ENCODE measurements around the gene CMTM2. TPM values are rescaled to one million over a fixed set of nuclear protein-coding genes. Genes with fewer than 3 reads are reported as not detected.

CMTM2 gene
- total and polyA plus RNA-seq, 9 of the 15 experiments (the other 6 are each of a cell fraction or from before 2014, with no cell fraction given) = not detected

DNA sequence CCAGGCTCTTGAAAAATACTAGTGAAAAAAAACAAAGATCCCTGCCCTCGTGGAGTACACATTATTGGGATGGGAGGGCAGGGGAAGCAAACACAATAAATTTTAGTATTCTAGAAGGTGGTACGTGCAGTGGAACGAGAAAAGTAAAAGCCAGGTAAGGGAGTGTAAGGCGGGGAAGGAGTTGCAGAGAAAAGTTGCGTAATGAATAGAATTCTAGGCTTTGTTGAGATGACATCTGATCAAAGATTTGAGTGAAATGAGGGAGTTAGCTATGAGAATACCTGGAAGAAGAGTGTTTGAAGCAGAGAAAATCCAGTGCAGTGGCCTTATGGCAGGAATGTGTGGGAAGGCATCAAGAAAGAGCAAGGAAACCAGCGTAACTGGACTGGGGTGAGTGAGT is 24.8 kb upstream of the CMTM2 start:
- in situ Hi-C loops (cut with MboI) (no loop called here), intact Hi-C loops (cut with micrococcal nuclease) (no loop called here)
- H3K9me3 ChIP-seq (replicated peaks; ENCODE audit: control insufficient read depth, insufficient read depth, low read depth, low read length) = no peaks in the 10 kb centered on the region
- H3K79me2 ChIP-seq (ENCODE audit: control insufficient read depth, insufficient read depth, low read length) = peaks cover 37% of the 10 kb centered on the region
- H3K9me1 ChIP-seq (ENCODE audit: control insufficient read depth, insufficient read depth, low read length) = no peaks in the 10 kb centered on the region
- H3K36me3 ChIP-seq (ENCODE audit: control insufficient read depth, insufficient read depth, low read length) = peaks cover 36% of the 10 kb centered on the region
- H2AFZ ChIP-seq (ENCODE audit: low read depth, low read length) = no peak overlapping the region
- H3K27ac ChIP-seq (ENCODE audit: extremely low read depth, low read depth, low read length) = no peak overlapping the region
- H3K4me2 ChIP-seq (ENCODE audit: insufficient read depth, low read length) = no peak overlapping the region
- POLR2A ChIA-PET = interaction anchor here (0.7 to 1.3 kb wide), 3 partner anchors 10 to 137 kb away, joined by 3 read pairs; no protein-coding TSS in a partner anchor
- no peak overlapping the region for H3K9ac ChIP-seq (ENCODE audit: insufficient read depth in 1 of 2, low read depth in 2 of 2, low read length in 2 of 2)
- no peaks in the 10 kb centered on the region for H3K27me3 ChIP-seq (ENCODE audit: control insufficient read depth in 2 of 2, insufficient read depth in 2 of 2, low read length in 2 of 2)
- H3K4me1 ChIP-seq (replicated peaks in 1 of 2; ENCODE audit: control insufficient read depth in 2 of 2, insufficient read depth in 2 of 2, low read length in 2 of 2) = peaks cover 27 to 33% of the 10 kb centered on the region in 2 experiments
- FAIRE-seq (no peak), ATAC-seq (no peak), DNase-seq (ENCODE audit: extremely low read depth in 1 of 4, low spot score in 3 of 4) (no peak)
- no peak overlapping the region for H3K4me3 ChIP-seq
- TF ChIP-seq MYBL2 (IDR thresholded peaks at IDR 0.05; ENCODE audit: low read depth) (no peak), MYBL2 (CRISPR knock-in tag; IDR thresholded peaks at IDR 0.05; ENCODE audit: borderline replicate concordance) (no peak), CEBPG (CRISPR knock-in tag; IDR thresholded peaks at IDR 0.05) (no peak; the same call in 1 of the 2 replicates), CEBPG (tag; conservative IDR thresholded peaks at IDR 0.05 in 1 of 2, IDR thresholded peaks at IDR 0.05 in 1 of 2) (peak; percentile 39 to 81; a peak in 2 of 4 replicates), ZNF668 (CRISPR knock-in tag; IDR thresholded peaks at IDR 0.05) (no peak), CEBPB (tag; IDR thresholded peaks at IDR 0.05) (peak; percentile 86)
- no peaks in the 10 kb centered on the region for H4K20me1 ChIP-seq (replicated peaks; ENCODE audit: control insufficient read depth, insufficient read depth, low read length)
- no TSS peak for BruUV-seq (replicated peaks)
- CTCF ChIA-PET (ENCODE audit: low intra/inter-chr PET ratio) = no interaction called here
- 85% methylated on average over 6 of the region's 6 CpGs for WGBS (ENCODE audit: insufficient coverage, low coverage, missing lambda C conversion rate)

- H3K79me2 ChIP-seq (ENCODE audit: control insufficient read depth, insufficient read depth, low read length) = peaks cover 7% of the 10 kb centered on the region; the same call in 2 of the 3 replicates
- intact Hi-C loops (cut with micrococcal nuclease) (no loop called here), in situ Hi-C loops (cut with MboI) (no loop called here)
- BruUV-seq (replicated peaks) = no TSS peak
- H3K9me1 ChIP-seq (ENCODE audit: control insufficient read depth, insufficient read depth, low read length) = no peaks in the 10 kb centered on the region
- H3K36me3 ChIP-seq (ENCODE audit: control insufficient read depth, insufficient read depth, low read length) = peaks cover 74% of the 10 kb centered on the region
- H3K4me3 ChIP-seq = no peak overlapping the region
- FAIRE-seq = no peak
- H3K9ac ChIP-seq (ENCODE audit: insufficient read depth in 1 of 2, low read depth in 2 of 2, low read length in 2 of 2) = no peak overlapping the region; a peak in 1 of 4 replicates
- H3K27ac ChIP-seq (ENCODE audit: extremely low read depth, low read depth, low read length) = no peak overlapping the region
- POLR2A ChIA-PET = interaction anchor here (2.6 kb wide), 1 partner anchor 10 kb away, joined by 14 read pairs; no protein-coding TSS in a partner anchor
- WGBS (ENCODE audit: insufficient coverage, low coverage, missing lambda C conversion rate) = 69% methylated on average over 1 of the region's 1 CpG
- H3K4me1 ChIP-seq (replicated peaks in 1 of 2; ENCODE audit: control insufficient read depth in 2 of 2, insufficient read depth in 2 of 2, low read length in 2 of 2) = peaks cover 0 to 9% of the 10 kb centered on the region in 2 experiments; a peak in 2 of 5 replicates
- H2AFZ ChIP-seq (ENCODE audit: low read depth, low read length) = no peak overlapping the region
- no peaks in the 10 kb centered on the region for H3K9me3 ChIP-seq (replicated peaks; ENCODE audit: control insufficient read depth, insufficient read depth, low read depth, low read length)
- ATAC-seq = no peak
- CTCF ChIA-PET (ENCODE audit: low intra/inter-chr PET ratio) = no interaction called here
- H4K20me1 ChIP-seq (replicated peaks; ENCODE audit: control insufficient read depth, insufficient read depth, low read length) = no peaks in the 10 kb centered on the region
- no peaks in the 10 kb centered on the region for H3K27me3 ChIP-seq (ENCODE audit: control insufficient read depth in 2 of 2, insufficient read depth in 2 of 2, low read length in 2 of 2)
- no peak overlapping the region for H3K4me2 ChIP-seq (ENCODE audit: insufficient read depth, low read length)
- DNase-seq (ENCODE audit: extremely low read depth in 1 of 4, low spot score in 3 of 4) = no peak
- TF ChIP-seq MAFG (tag; conservative IDR thresholded peaks at IDR 0.05) = no peak
- no peak for TF ChIP-seq ZKSCAN3 (CRISPR knock-in tag; IDR thresholded peaks at IDR 0.05)
- no peak for TF ChIP-seq GATAD2B (IDR thresholded peaks at IDR 0.05; ENCODE audit: borderline replicate concordance)
- TF ChIP-seq, protein P1, sequence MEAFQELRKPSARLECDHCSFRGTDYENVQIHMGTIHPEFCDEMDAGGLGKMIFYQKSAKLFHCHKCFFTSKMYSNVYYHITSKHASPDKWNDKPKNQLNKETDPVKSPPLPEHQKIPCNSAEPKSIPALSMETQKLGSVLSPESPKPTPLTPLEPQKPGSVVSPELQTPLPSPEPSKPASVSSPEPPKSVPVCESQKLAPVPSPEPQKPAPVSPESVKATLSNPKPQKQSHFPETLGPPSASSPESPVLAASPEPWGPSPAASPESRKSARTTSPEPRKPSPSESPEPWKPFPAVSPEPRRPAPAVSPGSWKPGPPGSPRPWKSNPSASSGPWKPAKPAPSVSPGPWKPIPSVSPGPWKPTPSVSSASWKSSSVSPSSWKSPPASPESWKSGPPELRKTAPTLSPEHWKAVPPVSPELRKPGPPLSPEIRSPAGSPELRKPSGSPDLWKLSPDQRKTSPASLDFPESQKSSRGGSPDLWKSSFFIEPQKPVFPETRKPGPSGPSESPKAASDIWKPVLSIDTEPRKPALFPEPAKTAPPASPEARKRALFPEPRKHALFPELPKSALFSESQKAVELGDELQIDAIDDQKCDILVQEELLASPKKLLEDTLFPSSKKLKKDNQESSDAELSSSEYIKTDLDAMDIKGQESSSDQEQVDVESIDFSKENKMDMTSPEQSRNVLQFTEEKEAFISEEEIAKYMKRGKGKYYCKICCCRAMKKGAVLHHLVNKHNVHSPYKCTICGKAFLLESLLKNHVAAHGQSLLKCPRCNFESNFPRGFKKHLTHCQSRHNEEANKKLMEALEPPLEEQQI (IDR thresholded peaks at IDR 0.05) = no peak
- TF ChIP-seq FUS (optimal IDR thresholded peaks at IDR 0.05; ENCODE audit: low read depth, low read length) = no peak
- no peak for TF ChIP-seq TCF3 (CRISPR knock-in tag; IDR thresholded peaks at IDR 0.05)
- TF ChIP-seq ZNF280A (IDR thresholded peaks at IDR 0.05; ENCODE audit: low read depth, partially characterized antibody) = no peak
- TF ChIP-seq ZNF124 (CRISPR knock-in tag; IDR thresholded peaks at IDR 0.05) = no peak
Observed at GRCh38 chr16:66560107-66560506, 19.2 kb upstream of the CMTM2 start.

Measured in K562 (cell line).